Measurements from ENCODE around the gene NMNAT2.
"Not testable (repeated sequence)": the region's sequence is repeated elsewhere in the genome, so short reads cannot be mapped to it uniquely, and the experiment has no call there.

Gene NMNAT2

GRCh38 chr1:183416850-183417771, 1.1 kb downstream of the NMNAT2 start:
- peak; percentile 19 to 56 for DNase-seq

- no peak for DNase-seq
Observed at GRCh38 chr1:183414365-183414764, 3.8 kb downstream of the NMNAT2 start.

GRCh38 chr1:183411091-183411490, 7.1 kb downstream of the NMNAT2 start:
- DNase-seq: no peak

- no peak for DNase-seq
Observed at GRCh38 chr1:183407961-183408360, 10.2 kb downstream of the NMNAT2 start.

- no peak for DNase-seq
Observed at GRCh38 chr1:183407474-183407873, 10.7 kb downstream of the NMNAT2 start.

GRCh38 chr1:183404476-183404875, 13.7 kb downstream of the NMNAT2 start:
- DNase-seq: no peak

GRCh38 chr1:183403498-183403897, 14.7 kb downstream of the NMNAT2 start:
- DNase-seq: no peak

- DNase-seq: not testable (repeated sequence)
Observed at GRCh38 chr1:183401565-183401964, 16.6 kb downstream of the NMNAT2 start.

GRCh38 chr1:183394435-183394834, 23.7 kb downstream of the NMNAT2 start:
- no peak for DNase-seq

GRCh38 chr1:183391863-183392262, 26.3 kb downstream of the NMNAT2 start:
- DNase-seq: no peak

- DNase-seq: no peak
Observed at GRCh38 chr1:183390561-183390960, 27.6 kb downstream of the NMNAT2 start.

GRCh38 chr1:183388735-183389134, 29.4 kb downstream of the NMNAT2 start:
- DNase-seq: no peak

- DNase-seq: no peak
Observed at GRCh38 chr1:183385340-183386144, 32.6 kb downstream of the NMNAT2 start.

GRCh38 chr1:183379951-183380350, 38.2 kb downstream of the NMNAT2 start:
- DNase-seq: no peak

GRCh38 chr1:183375381-183375780, 42.8 kb downstream of the NMNAT2 start:
- no peak for DNase-seq

- DNase-seq: no peak
Observed at GRCh38 chr1:183374825-183375224, 43.4 kb downstream of the NMNAT2 start.

- no peak for DNase-seq
Observed at GRCh38 chr1:183372586-183373230, 45.5 kb downstream of the NMNAT2 start.

- no peak for DNase-seq
Observed at GRCh38 chr1:183370399-183371058, 47.7 kb downstream of the NMNAT2 start.

GRCh38 chr1:183368213-183369108, 49.7 kb downstream of the NMNAT2 start:
- no peak for DNase-seq

GRCh38 chr1:183366116-183366515, 52.1 kb downstream of the NMNAT2 start:
- DNase-seq: no peak

- no peak for DNase-seq
Observed at GRCh38 chr1:183365676-183366075, 52.5 kb downstream of the NMNAT2 start.

- no peak for DNase-seq
Observed at GRCh38 chr1:183365093-183365492, 53.1 kb downstream of the NMNAT2 start.

Data from stimulated activated CD4-positive, alpha-beta T cell treated with anti-CD3 and anti-CD28 coated beads, Interleukin-2, amount 100 ng/mL, for 24 hours (primary cell).